ENCODE measurements around the gene PFKL.

Gene PFKL

GRCh38 chr21:44314561-44314960 is 14.7 kb downstream of the PFKL start:
- no peak for DNase-seq

- DNase-seq: no peak
These were observed 15.9 kb downstream of the PFKL start for GRCh38 chr21:44315691-44316203.

GRCh38 chr21:44316277-44316900 is 16.5 kb downstream of the PFKL start:
- no peak for DNase-seq

DNA sequence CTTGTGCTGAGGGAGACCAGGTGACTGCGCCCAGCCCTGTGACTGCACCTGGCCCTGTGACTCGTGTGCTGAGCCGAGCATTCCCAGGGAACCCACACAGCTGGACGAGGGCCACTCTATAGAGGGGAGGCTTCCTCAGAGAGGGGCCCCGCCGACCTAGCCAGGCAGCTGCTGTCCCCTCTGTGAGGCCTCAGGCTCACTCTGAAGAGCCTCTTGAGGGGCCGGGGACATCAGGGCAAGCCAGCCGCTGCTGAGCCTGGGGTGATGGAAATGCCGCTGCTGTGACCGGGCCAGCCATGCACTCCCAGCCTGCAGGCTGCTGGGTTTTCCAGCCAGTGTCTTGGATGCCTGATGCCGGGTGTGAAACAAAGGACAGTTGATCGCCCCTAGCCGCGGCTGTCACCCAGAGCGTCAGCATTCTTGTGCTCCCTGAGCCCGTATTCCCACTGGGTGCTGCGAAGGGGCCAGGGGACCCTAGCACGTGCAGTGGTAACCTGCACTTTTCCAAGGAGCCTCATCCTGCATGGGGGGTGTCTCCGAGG is 17.5 kb downstream of the PFKL start:
- no peak for DNase-seq

- no peak for DNase-seq
These were observed 18.0 kb downstream of the PFKL start for GRCh38 chr21:44317871-44318270.

GRCh38 chr21:44318489-44319285 is 18.8 kb downstream of the PFKL start:
- no peak for DNase-seq

GRCh38 chr21:44319407-44320065 is 19.7 kb downstream of the PFKL start:
- DNase-seq: no peak

- DNase-seq: no peak
These were observed 21.0 kb downstream of the PFKL start for GRCh38 chr21:44320847-44321246.

DNA sequence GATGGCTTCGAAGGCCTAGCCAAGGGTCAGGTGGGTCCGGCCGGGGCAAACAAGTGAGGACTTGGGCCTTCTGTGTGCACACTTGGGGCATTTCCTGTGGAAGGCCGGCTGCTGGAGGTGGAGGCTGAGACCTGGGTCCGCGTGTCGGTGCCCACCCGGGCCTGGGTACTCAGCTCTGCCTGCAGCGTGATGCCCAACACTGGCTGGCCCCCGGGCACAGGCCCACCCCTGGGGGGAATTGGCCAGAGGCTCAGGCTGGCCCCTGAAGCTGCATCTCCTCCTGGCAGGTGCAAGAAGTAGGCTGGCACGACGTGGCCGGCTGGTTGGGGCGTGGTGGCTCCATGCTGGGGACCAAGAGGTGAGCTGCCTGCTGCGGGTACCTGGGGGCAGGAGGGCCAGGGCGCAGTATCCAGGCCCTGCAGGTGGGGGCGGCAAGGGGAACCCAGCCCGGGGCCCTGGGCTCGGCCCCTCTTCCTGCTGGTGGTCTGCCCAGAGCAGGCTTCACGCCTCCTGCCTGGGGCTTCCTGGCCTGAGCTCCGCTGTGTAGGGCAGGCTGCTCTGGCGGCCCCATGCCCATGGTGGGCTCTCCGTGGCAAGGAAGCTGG is 22.1 kb downstream of the PFKL start:
- no peak for DNase-seq

DNA sequence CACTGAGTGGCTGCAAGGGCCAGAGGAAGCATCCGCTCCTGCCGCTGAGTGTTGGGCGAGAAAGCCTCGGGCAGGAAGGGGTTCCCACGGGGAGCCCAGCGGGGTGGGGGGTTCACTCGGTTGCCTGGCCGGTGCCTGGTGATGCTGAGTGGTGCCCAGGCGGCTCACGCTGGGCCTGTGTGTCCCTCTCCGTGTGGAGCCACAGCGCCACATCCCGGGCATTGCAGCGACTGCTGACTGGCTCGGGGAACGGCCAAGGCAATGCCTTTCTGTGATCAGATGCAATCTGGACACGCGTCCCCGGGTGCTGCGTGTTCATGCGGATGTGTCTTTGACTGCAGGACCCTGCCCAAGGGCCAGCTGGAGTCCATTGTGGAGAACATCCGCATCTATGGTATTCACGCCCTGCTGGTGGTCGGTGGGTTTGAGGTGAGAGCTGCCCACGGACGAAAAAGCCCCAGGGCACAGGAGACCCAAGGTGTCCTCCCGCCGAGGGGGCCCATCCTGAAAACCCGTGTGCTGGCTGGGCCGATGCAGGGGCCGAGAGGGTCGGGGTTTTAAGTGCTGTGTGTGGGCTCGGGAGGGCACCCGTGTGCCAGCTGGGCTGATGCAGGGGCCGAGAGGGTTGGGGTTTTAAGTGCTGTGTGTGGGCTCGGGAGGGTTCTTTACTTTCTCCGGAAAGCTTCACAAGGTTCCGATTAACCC is 22.9 kb downstream of the PFKL start:
- DNase-seq: no peak

DNA sequence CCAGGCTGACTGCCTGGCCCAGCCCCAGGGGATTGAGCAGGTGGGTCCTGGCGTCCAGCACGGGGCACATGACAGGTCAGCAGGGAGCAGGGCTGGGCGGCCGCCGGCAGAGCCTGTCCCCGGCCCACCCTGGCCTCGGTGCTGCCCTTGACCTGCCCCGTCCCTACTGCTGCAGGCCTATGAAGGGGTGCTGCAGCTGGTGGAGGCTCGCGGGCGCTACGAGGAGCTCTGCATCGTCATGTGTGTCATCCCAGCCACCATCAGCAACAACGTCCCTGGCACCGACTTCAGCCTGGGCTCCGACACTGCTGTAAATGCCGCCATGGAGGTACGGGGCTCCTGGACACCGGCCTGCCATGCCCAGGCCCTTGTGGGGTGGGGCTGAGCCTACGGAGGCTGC is 23.7 kb downstream of the PFKL start:
- DNase-seq: no peak

DNA sequence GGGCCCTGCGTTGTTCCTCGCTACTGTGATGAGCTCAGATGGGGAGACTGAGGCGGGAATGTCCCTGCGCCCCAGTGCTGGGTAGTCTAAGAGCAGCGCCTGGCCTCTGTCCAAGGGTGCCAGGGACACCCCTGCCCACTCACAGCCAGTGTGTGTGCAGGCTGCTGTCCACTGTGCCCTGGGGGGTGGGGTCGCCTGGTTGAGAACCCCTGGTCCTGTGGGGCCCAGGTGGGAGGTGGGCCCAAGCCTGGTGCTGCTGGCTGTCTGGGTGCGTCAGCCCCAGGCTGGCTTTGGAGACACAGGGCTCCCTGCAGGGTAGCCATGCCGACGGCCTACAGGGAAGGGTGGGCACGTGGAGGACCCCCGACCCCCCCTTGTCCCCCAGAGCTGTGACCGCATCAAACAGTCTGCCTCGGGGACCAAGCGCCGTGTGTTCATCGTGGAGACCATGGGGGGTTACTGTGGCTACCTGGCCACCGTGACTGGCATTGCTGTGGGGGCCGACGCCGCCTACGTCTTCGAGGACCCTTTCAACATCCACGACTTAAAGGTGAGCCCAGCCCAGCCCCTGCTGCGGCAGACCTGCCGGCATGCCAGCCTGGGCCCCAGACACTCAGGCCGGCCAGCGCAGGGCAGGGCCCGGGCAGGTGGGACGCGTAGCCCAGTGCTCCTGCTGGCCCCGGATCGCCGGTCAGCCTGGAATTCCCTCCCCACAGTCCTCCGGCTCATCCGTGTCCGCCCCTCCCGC is 24.4 kb downstream of the PFKL start:
- no peak for DNase-seq

GRCh38 chr21:44324854-44325107 is 24.9 kb downstream of the PFKL start:
- no peak for DNase-seq

DNA sequence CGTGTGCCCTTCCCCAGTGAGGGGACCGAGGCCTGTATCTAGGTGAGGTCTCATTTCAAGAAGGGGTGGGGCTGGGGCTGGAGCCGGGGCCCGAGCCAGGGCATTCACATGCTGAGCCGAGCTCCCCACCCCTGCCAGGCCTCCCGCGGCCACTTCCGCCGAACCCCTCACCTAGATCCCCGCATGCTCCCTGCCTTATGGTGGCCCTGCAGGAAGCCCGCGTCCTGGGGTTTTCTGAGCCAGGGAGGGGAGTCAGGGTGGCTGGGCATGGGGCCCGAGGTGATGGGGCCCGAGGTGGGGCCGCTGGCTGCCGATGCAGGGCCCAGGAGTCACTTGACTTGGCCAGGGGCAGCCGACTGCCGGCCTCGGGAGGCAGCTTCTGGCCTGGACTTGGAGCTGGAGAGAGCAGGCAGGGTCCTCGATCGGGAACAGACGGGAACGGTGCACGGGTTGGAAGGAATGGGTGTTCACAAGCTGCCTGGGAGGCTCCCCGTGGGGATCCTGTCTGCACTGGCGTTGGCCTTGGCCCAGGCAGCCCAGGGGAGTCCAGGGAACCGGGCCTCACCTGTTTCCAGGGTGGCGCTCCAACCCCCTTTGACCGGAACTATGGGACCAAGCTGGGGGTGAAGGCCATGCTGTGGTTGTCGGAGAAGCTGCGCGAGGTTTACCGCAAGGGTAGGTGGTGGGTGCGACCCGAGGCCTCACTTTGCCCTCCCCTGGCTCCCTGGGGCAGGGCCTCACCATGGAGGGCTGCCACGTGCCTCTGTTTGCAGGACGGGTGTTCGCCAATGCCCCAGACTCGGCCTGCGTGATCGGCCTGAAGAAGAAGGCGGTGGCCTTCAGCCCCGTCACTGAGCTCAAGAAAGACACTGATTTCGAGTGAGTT is 25.8 kb downstream of the PFKL start:
- DNase-seq: no peak

DNA sequence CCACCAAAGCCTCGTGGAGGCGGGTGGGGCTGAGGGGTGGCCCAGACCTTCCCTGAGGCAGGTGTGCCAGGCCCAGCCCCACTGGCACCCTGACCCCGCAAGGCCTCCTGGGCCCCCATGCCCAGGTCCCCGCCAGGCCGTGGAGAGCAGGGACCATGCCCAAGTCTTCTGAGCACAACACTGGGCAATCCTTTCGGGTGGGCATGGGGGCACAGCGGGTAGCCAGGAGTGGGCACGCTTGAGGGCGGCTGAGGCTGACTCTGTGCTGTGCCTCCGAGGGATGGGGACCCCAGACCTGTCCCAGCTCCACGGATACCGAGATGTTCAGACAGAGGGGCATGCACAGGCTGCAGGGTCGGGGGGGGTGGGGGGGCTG is 26.4 kb downstream of the PFKL start:
- DNase-seq: no peak

- no peak for DNase-seq
These were observed 27.1 kb downstream of the PFKL start for GRCh38 chr21:44326716-44327602.

GRCh38 chr21:44327603-44327974 is 27.7 kb downstream of the PFKL start:
- DNase-seq: no peak

DNA sequence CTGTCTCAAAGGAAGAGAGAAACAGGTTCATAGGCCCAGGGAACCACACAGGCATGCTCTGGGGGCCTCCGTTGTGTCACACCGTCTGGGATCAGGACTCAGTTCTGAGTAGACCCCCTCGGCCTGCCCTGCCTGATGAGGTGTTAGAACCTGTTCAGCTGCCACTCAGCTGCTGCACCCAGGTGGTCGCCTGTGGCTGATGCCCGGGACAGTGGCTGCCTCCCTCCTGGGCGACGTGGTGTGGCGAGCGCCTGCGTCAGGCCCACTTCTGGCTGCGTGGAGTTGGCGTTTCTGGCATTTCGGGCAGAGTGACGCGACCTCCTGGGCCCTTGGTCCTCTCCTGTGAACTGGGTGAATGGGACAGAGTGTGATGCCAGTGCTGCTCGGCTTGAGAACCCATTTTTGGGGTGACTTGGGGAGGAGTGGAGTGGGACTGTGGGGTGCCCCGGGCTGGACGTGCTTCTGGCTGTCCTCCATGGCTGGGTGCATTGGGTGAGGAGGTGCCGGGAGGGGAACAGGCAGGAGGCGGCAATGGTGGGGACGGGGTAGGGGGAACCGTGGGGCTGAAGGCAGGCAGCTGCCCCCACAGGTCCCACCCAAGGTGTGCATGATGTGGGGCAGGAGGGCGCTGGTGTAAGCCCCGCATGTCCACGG is 28.5 kb downstream of the PFKL start:
- DNase-seq: no peak

- DNase-seq: no peak
These were observed 29.4 kb downstream of the PFKL start for GRCh38 chr21:44329086-44329889.
